AG10803 (cell line): ENCODE measurements around the gene CACNA1C.

Source experiments
- DNase-seq: peaks from one replicate; pipeline ENCODE4 v3.0.0; 2010; ENCODE audit warnings: low read depth
- H3K4me3 ChIP-seq: 2 replicates; pipeline ENCODE4 v1.5.1; 2011; ENCODE audit warnings: mild to moderate bottlenecking, low read length, control low read depth
- CTCF ChIP-seq: conservative IDR thresholded peaks from 2 replicates; pipeline ENCODE4 v1.5.1; 2011; ENCODE audit warnings: mild to moderate bottlenecking, low read length, control low read depth, inconsistent platforms

Gene CACNA1C

GRCh38 chr12:2268471-2269286, 215.9 kb downstream of the CACNA1C start:
- peak; percentile 95 for DNase-seq
- no peak for TF ChIP-seq CTCF
- H3K4me3 ChIP-seq = peak overlapping the region; percentile 46

DNA sequence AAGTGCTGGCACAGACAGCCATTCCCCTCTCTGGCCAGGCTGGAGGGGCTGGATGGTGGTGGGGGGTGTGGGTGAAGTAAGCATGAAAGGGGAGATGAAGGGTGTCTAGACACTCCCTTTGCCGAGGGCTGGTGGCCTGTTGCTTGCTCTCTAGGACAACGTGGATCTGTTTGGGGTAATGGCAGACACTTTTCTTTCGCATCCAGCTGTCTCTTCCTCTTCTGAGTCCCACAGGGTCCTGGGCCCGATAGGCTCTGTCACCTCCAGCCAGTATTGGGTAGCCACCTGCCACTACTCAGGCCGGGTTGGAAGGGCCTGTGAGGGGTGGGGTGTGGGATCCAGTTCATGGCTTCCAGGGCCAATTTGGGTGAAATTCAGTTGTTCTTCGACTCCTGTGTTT, 218.1 kb downstream of the CACNA1C start:
- no peak overlapping the region for H3K4me3 ChIP-seq
- DNase-seq = no peak
- TF ChIP-seq CTCF = no peak

DNA sequence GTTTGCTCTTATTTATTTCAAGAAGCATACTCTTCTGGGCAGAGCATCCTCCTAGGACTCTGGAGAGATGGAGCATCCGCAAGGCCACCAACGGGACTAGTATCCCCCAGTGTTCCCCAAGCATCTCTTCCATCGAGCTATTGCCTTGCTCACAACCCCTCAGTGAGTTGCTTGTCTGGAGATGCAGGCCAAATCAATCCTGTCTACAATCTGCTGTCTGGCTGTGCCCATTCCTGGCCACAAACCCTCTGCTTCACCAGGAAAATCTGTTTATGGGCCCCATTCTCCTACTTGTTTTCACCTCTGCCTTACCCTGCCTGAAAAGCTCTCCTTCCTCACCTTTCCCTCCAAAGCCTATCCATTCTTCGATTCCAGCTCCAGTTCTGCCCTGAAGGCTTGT, 219.2 kb downstream of the CACNA1C start:
- TF ChIP-seq CTCF = no peak
- DNase-seq = no peak
- H3K4me3 ChIP-seq = no peak overlapping the region

- peak; percentile 80 for DNase-seq
- peak; percentile 59 for TF ChIP-seq CTCF
- H3K4me3 ChIP-seq = no peak overlapping the region
Measured at GRCh38 chr12:2273288-2273687, 220.5 kb downstream of the CACNA1C start.

GRCh38 chr12:2273751-2274150, 221.0 kb downstream of the CACNA1C start:
- TF ChIP-seq CTCF = no peak
- DNase-seq = no peak

GRCh38 chr12:2274733-2275132, 221.9 kb downstream of the CACNA1C start:
- H3K4me3 ChIP-seq = no peak overlapping the region
- DNase-seq = no peak
- TF ChIP-seq CTCF = no peak

More at GRCh38 chr12:2273751-2274150, 221.0 kb downstream of the CACNA1C start:
- H3K4me3 ChIP-seq = no peak overlapping the region
